B cell (primary cell): Measurements from ENCODE around the gene GPR137B.

Experiments used
- EZH2 ChIP-seq: IDR thresholded peaks from 2 replicates; pipeline ENCODE4 v1.6.1; 2012; ENCODE audit warnings: borderline replicate concordance, low read depth, mild to moderate bottlenecking, moderate library complexity, low read length; ENCODE audit not compliant: insufficient read depth, poor library complexity, severe bottlenecking
- TF ChIP-seq, protein P1 (sequence below): fragments of 200-600 bp; IDR thresholded peaks from one replicate; pipeline ENCODE4 v1.8.0; 2022; ENCODE audit warnings: antibody characterized with exemption, mild to moderate bottlenecking

- TF ChIP-seq, protein P1, sequence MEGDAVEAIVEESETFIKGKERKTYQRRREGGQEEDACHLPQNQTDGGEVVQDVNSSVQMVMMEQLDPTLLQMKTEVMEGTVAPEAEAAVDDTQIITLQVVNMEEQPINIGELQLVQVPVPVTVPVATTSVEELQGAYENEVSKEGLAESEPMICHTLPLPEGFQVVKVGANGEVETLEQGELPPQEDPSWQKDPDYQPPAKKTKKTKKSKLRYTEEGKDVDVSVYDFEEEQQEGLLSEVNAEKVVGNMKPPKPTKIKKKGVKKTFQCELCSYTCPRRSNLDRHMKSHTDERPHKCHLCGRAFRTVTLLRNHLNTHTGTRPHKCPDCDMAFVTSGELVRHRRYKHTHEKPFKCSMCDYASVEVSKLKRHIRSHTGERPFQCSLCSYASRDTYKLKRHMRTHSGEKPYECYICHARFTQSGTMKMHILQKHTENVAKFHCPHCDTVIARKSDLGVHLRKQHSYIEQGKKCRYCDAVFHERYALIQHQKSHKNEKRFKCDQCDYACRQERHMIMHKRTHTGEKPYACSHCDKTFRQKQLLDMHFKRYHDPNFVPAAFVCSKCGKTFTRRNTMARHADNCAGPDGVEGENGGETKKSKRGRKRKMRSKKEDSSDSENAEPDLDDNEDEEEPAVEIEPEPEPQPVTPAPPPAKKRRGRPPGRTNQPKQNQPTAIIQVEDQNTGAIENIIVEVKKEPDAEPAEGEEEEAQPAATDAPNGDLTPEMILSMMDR, result no peak
- no peak for TF ChIP-seq EZH2
Observed at GRCh38 chr1:236206548-236206947, 64.2 kb downstream of the GPR137B start.
